Hepatocyte (in vitro differentiated cells): ENCODE results near the gene TXNDC11.

ENCODE experiments used
- EZH2 ChIP-seq: fragments of 200-600 bp; sonication (generic); IDR thresholded peaks from 2 replicates; pipeline ENCODE4 v1.6.1; 2016; ENCODE audit warnings: antibody characterized with exemption, mild to moderate bottlenecking, borderline replicate concordance
- TF ChIP-seq, protein P1 (sequence below): fragments of 200-600 bp; sonication (generic); IDR thresholded peaks from 2 replicates; pipeline ENCODE4 v1.5.1; 2016; ENCODE audit warnings: antibody characterized with exemption, mild to moderate bottlenecking; ENCODE audit not compliant: poor library complexity

DNA sequence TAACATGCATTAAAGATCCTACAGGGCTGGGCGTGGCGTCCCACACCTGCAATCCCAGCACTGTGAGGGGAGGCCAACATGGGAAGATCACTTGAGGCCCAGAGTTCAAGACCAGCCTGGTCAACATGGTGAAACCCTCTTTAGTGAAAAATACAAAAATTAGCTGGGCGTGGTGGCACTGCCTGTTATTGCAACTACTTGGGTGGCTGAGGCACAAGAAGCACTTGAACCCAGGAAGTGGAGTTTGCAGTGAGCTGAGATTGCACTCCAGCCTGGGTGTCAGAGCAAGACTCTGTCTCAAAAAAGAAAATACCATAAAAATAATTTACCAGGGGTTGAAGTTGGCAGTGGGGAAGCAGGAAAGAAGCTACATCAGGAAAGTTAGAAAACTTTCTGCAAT lies 12.9 kb downstream of the TXNDC11 start:
- TF ChIP-seq, protein P1, sequence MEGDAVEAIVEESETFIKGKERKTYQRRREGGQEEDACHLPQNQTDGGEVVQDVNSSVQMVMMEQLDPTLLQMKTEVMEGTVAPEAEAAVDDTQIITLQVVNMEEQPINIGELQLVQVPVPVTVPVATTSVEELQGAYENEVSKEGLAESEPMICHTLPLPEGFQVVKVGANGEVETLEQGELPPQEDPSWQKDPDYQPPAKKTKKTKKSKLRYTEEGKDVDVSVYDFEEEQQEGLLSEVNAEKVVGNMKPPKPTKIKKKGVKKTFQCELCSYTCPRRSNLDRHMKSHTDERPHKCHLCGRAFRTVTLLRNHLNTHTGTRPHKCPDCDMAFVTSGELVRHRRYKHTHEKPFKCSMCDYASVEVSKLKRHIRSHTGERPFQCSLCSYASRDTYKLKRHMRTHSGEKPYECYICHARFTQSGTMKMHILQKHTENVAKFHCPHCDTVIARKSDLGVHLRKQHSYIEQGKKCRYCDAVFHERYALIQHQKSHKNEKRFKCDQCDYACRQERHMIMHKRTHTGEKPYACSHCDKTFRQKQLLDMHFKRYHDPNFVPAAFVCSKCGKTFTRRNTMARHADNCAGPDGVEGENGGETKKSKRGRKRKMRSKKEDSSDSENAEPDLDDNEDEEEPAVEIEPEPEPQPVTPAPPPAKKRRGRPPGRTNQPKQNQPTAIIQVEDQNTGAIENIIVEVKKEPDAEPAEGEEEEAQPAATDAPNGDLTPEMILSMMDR = no peak
- no peak for TF ChIP-seq EZH2
